CD14-positive monocyte (primary cell): Measurements from ENCODE around the gene POLR3GL. TPM values are rescaled to one million over a fixed set of nuclear protein-coding genes. Genes with fewer than 3 reads are reported as not detected.

ENCODE experiments used
- DNase-seq, 3 donors: peaks; one replicate each; pipeline ENCODE4 v3.0.0-alpha.2; 2011 to 2022
- H2AFZ ChIP-seq: 2 replicates; pipeline ENCODE4 v1.6.0; 2012; ENCODE audit warnings: mild to moderate bottlenecking, low read depth, low read length, inconsistent platforms; ENCODE audit not compliant: insufficient read depth, poor library complexity, severe bottlenecking
- H3K27ac ChIP-seq, 2 donors: 1 replicate in 1 of 2; 2 replicates in 1 of 2; pipeline ENCODE4 v1.5.1; 2012 to 2013; ENCODE audit warnings: low read length in 2 of 2, control low read depth in 1 of 2, inconsistent platforms in 1 of 2, low read depth in 1 of 2, mild to moderate bottlenecking in 1 of 2
- H3K27me3 ChIP-seq, 2 donors: one replicate each; pipeline versions ENCODE4 v1.6.0 to v1.6.1; 2011 to 2013; ENCODE audit warnings: low read length in 2 of 2; ENCODE audit not compliant: control insufficient read depth in 2 of 2, insufficient read depth in 2 of 2
- H3K36me3 ChIP-seq, 2 donors: replicated peaks in 1 of 2; 1 replicate in 1 of 2; 2 replicates in 1 of 2; pipeline versions ENCODE4 v1.5.1 to v1.6.1; 2012 to 2013; ENCODE audit warnings: low read length in 2 of 2, control low read depth in 1 of 2, inconsistent platforms in 1 of 2, mild to moderate bottlenecking in 1 of 2; ENCODE audit not compliant: insufficient read depth in 2 of 2, control insufficient read depth in 1 of 2
- H3K4me1 ChIP-seq, 2 donors: 1 replicate in 1 of 2; 2 replicates in 1 of 2; pipeline versions ENCODE4 v1.5.1 to v1.6.1; 2012 to 2013; ENCODE audit warnings: low read length in 2 of 2, control low read depth in 1 of 2, inconsistent platforms in 1 of 2, mild to moderate bottlenecking in 1 of 2, moderate library complexity in 1 of 2; ENCODE audit not compliant: insufficient read depth in 2 of 2, control insufficient read depth in 1 of 2
- H3K4me2 ChIP-seq: replicated peaks from 2 replicates; pipeline ENCODE3; 2012; ENCODE audit warnings: low read length, moderate library complexity, mild to moderate bottlenecking; ENCODE audit not compliant: poor library complexity, severe bottlenecking; ENCODE audit errors: extremely low read depth
- H3K4me3 ChIP-seq, 3 experiments: fragments of 200-600 bp in 1 of 3; sonication (generic) in 1 of 3; replicated peaks in 1 of 3; 1 replicate in 2 of 3; 2 replicates in 1 of 3; pipeline ENCODE4 v1.5.1; 2011 to 2013; ENCODE audit warnings: low read length in 3 of 3, mild to moderate bottlenecking in 3 of 3, control low read depth in 2 of 3, low read depth in 2 of 3, inconsistent platforms in 1 of 3, moderate library complexity in 1 of 3
- H3K79me2 ChIP-seq: 2 replicates; pipeline ENCODE4 v1.6.0; 2012; ENCODE audit warnings: mild to moderate bottlenecking, control low read depth, inconsistent platforms, low read length, moderate library complexity; ENCODE audit not compliant: insufficient read depth
- H3K9ac ChIP-seq: 2 replicates; pipeline ENCODE4 v1.6.0; 2017; ENCODE audit warnings: low read length, mild to moderate bottlenecking; ENCODE audit not compliant: insufficient read depth, poor library complexity, severe bottlenecking
- H3K9me3 ChIP-seq, 2 donors: replicated peaks in 1 of 2; 1 replicate in 1 of 2; 2 replicates in 1 of 2; pipeline versions ENCODE4 v1.5.1 to v1.6.1; 2012 to 2013; ENCODE audit warnings: low read length in 2 of 2, control low read depth in 1 of 2; ENCODE audit not compliant: control insufficient read depth in 1 of 2, insufficient read depth in 1 of 2
- H4K20me1 ChIP-seq: 2 replicates; pipeline ENCODE4 v1.6.0; 2012; ENCODE audit warnings: mild to moderate bottlenecking, low read length, control low read depth, moderate library complexity; ENCODE audit not compliant: insufficient read depth
- H3K27ac Mint-ChIP-seq, 7 donors: one replicate each; pipeline ENCODE4 v1.8.0; 2020; ENCODE audit warnings: mild to moderate bottlenecking in 7 of 7, mixed read lengths in 7 of 7, moderate library complexity in 6 of 7, inconsistent platforms in 2 of 7
- H3K27me3 Mint-ChIP-seq, 3 donors: one replicate each; pipeline ENCODE4 v1.8.0; 2021 to 2022; ENCODE audit warnings: low read depth in 3 of 3, mild to moderate bottlenecking in 3 of 3, mixed read lengths in 3 of 3, moderate library complexity in 3 of 3, inconsistent platforms in 1 of 3
- H3K36me3 Mint-ChIP-seq, 2 donors: one replicate each; pipeline ENCODE4 v1.8.0; 2020; ENCODE audit warnings: mixed read lengths in 2 of 2, inconsistent platforms in 1 of 2, mild to moderate bottlenecking in 1 of 2
- H3K4me1 Mint-ChIP-seq: one replicate; pipeline ENCODE4 v1.8.0; 2020; ENCODE audit warnings: mild to moderate bottlenecking, mixed read lengths
- H3K4me3 Mint-ChIP-seq, 2 donors: one replicate each; pipeline ENCODE4 v1.8.0; 2020; ENCODE audit warnings: mild to moderate bottlenecking in 2 of 2, mixed read lengths in 2 of 2, moderate library complexity in 1 of 2
- H3K9me3 Mint-ChIP-seq, 7 donors: one replicate each; pipeline ENCODE4 v1.8.0; 2020 to 2022; ENCODE audit warnings: mixed read lengths in 7 of 7, mild to moderate bottlenecking in 6 of 7, moderate library complexity in 6 of 7, inconsistent platforms in 2 of 7
- WGBS: methylation state at CpG from one replicate; pipeline ENCODE4 v1.1.5; 2013; ENCODE audit warnings: missing lambda C conversion rate; ENCODE audit not compliant: insufficient coverage; 5-methylcytosine and 5-hydroxymethylcytosine counted together
- intact Hi-C, 2 donors: fragments of 100-400 bp; cut with micrococcal nuclease; formaldehyde crosslinking; loops; one replicate each; pipeline versions ENCODE4 v1.15.0 to v1.15.1; 2023
- polyA plus RNA-seq, 3 donors: library from polyadenylated mRNA; depleted of rRNA in 1 of 3; unstranded in 2 of 3; stranded (reverse) in 1 of 3; fragments of 300-500 nt in 2 of 3; fragments of >200 nt in 1 of 3; fragmentation: Illumina TruSeq in 2 of 3; gene quantifications; 1 replicate in 2 of 3; 2 replicates in 1 of 3; pipeline ENCODE4 v1.2.3, GENCODE V29; 2012 to 2021
- TF ChIP-seq, protein P1 (sequence below): fragments of 200-600 bp; IDR thresholded peaks from one replicate; pipeline ENCODE4 v1.8.0; 2022; ENCODE audit warnings: antibody characterized with exemption, mild to moderate bottlenecking

Gene POLR3GL
- polyA plus RNA-seq, 3 donors = 11.6 to 39.0 (median 36.2) TPM

DNA sequence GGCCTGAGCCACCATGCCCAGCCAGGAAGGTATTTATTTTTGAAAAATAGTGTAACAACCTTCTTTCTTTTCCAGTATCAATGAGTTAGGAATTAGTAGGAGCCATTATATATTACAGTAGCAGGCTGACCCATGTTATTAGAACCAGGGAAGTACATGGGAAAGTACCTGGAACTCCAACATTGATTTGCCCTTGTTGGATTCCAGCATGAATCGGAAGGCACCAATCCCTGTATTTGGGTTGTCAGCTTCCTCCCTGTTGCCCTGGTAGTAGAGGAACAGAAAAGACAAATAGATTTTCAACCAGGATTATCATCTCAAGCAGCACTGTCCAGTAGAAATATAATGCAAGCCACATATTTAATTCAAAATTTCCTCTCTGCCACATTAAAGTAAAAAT is 27.1 kb upstream of the POLR3GL start:
- intact Hi-C loops = no loop called here
- Histone ChIP-seq H3K27ac (no peak overlapping the region), H3K27me3 (no peaks in the 10 kb centered on the region), H3K36me3 (peaks cover 22 to 38% of the 10 kb centered on the region in 2 donors), H2AFZ (no peak overlapping the region), H3K9me3 (no peaks in the 10 kb centered on the region), H3K4me2 (no peak overlapping the region), H3K4me3 (no peak overlapping the region), H3K79me2 (no peaks in the 10 kb centered on the region), H4K20me1 (no peaks in the 10 kb centered on the region), H3K9ac (no peak overlapping the region), H3K4me1 (peaks cover 3 to 7% of the 10 kb centered on the region in 2 donors)
- peaks cover 0 to 3% (median 0%) of the 10 kb centered on the region in 3 donors for H3K27me3 Mint-ChIP-seq
- no CpG with 5 or more reads among the region's 1 CpG for WGBS
- no peaks in the 10 kb centered on the region for H3K9me3 Mint-ChIP-seq
- peaks cover 41 to 66% of the 10 kb centered on the region in 2 donors for H3K36me3 Mint-ChIP-seq
- TF ChIP-seq, protein P1, sequence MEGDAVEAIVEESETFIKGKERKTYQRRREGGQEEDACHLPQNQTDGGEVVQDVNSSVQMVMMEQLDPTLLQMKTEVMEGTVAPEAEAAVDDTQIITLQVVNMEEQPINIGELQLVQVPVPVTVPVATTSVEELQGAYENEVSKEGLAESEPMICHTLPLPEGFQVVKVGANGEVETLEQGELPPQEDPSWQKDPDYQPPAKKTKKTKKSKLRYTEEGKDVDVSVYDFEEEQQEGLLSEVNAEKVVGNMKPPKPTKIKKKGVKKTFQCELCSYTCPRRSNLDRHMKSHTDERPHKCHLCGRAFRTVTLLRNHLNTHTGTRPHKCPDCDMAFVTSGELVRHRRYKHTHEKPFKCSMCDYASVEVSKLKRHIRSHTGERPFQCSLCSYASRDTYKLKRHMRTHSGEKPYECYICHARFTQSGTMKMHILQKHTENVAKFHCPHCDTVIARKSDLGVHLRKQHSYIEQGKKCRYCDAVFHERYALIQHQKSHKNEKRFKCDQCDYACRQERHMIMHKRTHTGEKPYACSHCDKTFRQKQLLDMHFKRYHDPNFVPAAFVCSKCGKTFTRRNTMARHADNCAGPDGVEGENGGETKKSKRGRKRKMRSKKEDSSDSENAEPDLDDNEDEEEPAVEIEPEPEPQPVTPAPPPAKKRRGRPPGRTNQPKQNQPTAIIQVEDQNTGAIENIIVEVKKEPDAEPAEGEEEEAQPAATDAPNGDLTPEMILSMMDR = no peak
- DNase-seq = no peak
- peak overlapping the region in 1 of 7 donors; percentile 72 for H3K27ac Mint-ChIP-seq
- H3K4me1 Mint-ChIP-seq = peaks cover 10% of the 10 kb centered on the region
- no peak overlapping the region for H3K4me3 Mint-ChIP-seq

DNA sequence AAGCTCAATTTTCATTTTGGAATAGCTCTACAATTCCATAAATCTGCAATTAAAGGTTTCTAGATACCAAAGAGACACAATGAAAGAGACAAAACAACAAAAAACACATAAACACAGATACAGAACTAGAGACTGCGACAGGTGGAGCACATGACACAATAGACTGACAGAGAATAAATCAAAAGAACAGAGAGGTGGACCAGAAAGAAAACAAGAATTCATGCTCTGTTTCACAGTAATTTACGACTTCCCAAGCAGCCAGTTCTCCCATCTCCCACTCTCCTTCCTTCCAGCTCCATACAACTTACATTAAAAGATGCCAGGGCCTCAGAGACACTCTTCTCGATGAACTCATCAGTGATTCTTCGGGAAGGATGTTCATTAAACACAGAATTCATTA is 22.1 kb upstream of the POLR3GL start:
- H3K27ac Mint-ChIP-seq = no peak overlapping the region
- H4K20me1 ChIP-seq = no peaks in the 10 kb centered on the region
- intact Hi-C loops = no loop called here
- no peak overlapping the region for H3K4me2 ChIP-seq
- H3K4me3 ChIP-seq = no peak overlapping the region
- H3K36me3 ChIP-seq = peaks cover 9 to 44% of the 10 kb centered on the region in 2 donors
- H3K27me3 ChIP-seq = no peaks in the 10 kb centered on the region
- H3K4me1 ChIP-seq = no peaks in the 10 kb centered on the region
- TF ChIP-seq, protein P1 = no peak
- H3K79me2 ChIP-seq = no peaks in the 10 kb centered on the region
- no peaks in the 10 kb centered on the region for H3K9me3 ChIP-seq
- no peak for DNase-seq
- peaks cover 41 to 77% of the 10 kb centered on the region in 2 donors for H3K36me3 Mint-ChIP-seq
- peaks cover 0 to 3% (median 0%) of the 10 kb centered on the region in 3 donors for H3K27me3 Mint-ChIP-seq
- H3K4me1 Mint-ChIP-seq = no peaks in the 10 kb centered on the region
- 94% methylated on average over 3 of the region's 4 CpGs for WGBS
- no peaks in the 10 kb centered on the region for H3K9me3 Mint-ChIP-seq
- no peak overlapping the region for H3K27ac ChIP-seq
- H3K4me3 Mint-ChIP-seq = no peak overlapping the region
- no peak overlapping the region for H2AFZ ChIP-seq
- no peak overlapping the region for H3K9ac ChIP-seq
